Stimulated activated CD8-positive, alpha-beta memory T cell treated with anti-CD3 and anti-CD28 coated beads, Interleukin-12 subunit alpha, Interleukin-12 subunit beta, amount 100 ng/mL, for 24 hours (primary cell): ENCODE results near the gene FBXO42.
A peak's percentile ranks its signal among the peaks of the same experiment; 100 is the strongest.

Experiments used
- DNase-seq: peaks from one replicate; pipeline ENCODE4 v3.0.0-alpha.2; 2020; ENCODE audit errors: extremely low read depth

FBXO42 gene

DNA sequence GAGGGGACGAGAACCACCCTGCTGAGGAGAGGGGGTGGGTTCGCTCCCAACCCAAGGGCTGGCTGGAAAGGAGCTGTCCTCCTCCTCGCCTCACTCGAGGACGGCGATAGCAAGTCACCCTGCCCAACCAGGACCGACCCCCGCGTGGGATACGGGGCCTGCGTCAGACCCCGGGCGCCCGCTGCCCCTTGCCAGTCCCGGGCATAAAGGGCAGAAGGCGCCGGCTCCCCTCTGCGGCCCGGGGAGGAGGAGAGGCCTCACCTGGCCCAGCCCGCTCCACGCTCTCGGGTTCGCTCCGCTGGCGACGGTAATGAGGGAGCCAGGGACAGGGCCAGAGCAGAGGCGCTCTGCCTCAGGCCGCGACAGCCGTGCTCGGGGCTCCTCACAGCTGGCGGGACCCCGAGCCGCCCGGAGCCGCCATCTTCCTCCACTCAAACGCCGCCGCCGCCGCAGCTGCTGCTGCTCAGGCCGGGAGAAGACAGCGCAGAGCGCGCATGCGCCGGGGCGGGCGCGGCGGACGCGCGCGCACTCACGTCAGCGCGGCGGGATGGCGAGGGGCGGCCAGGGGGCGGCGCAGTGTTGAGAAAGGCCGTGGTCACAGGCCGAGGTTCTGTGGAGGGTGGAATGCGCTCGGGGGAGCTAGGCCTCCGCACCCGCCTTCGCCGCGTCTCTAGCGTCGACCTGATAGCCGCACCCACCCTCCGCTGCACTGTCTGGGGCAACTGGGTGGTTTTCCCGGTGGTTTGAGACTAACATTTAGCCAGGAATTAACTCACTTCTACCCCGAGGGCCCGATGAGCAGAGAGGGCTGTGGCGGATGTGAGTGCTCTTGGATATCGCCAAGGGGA, at the start of gene FBXO42:
FBXO42 (minus strand) TSS at position 487 of the 848 bp plus-strand sequence. CDS start 37,062 bp downstream, outside the sequence.
- peak; percentile 73 for DNase-seq

DNA sequence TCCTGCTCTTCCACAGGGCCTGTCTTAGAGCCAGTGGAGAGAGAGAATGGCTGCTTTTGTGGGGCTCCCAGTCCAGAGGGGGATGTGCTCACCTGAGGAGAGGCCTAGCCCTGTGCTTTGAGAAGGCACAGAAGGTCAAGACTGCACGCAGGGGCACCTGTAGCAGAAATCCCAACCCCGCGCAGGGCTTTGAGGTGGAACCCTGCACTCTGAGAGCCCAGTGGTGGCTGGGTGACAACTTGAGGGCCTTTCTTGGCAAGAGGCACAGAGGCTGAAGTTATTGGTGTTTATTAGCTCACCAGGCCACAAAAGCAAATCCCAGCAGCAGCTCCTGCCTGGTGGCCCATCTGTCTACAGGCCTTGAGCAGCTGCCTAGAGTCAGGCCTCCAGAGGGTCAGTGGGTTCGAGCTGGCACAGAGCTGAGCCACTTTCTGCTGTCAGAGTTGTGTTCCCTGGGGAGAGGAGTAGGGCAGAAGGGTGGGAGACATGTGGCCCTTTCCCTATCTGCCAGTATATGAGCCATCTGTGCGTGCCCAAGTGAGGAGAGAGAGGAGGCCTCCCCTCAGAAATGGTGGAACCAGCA, 46.2 kb upstream of the FBXO42 start:
- DNase-seq: no peak

DNA sequence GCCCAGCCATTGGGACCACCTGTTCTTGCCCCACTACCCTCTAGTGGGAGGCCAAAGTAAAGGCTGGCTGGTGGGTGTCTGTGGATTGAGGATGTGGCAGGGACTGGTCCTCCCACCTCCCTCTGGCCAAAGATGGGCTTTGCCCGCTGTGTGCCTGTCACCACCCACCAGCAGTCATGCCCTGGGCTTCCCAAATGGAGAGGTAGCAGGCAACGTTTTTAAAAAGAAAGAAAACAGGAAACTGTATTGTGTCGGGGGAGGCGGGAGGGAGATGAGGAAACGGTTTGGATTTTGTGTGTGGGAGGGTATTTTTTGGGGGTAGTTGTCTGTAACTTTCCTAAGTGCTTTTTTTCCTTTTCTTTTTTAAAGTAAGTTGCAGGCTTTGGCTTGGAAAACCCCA, 44.8 kb upstream of the FBXO42 start:
- no peak for DNase-seq

DNA sequence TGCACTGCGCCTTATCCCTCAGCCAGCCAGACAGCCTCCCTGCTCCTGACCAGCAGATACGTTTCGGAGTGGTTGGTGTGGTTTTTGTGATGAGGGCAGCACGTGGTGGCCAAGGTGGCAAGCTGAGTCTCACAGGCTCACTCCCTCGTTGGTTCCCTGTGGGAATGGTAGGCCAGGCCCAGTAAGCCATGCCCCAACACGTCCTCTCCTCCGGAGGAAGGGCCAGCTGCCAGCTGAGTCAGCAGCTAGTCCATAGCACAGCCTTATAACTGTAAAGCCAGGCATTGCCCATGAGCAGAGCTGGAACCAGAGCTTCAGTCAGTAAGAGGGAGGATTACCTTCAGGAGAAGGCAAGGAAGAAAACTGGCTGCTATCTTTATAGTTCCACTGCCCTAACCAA, 44.3 kb upstream of the FBXO42 start:
- no peak for DNase-seq

DNA sequence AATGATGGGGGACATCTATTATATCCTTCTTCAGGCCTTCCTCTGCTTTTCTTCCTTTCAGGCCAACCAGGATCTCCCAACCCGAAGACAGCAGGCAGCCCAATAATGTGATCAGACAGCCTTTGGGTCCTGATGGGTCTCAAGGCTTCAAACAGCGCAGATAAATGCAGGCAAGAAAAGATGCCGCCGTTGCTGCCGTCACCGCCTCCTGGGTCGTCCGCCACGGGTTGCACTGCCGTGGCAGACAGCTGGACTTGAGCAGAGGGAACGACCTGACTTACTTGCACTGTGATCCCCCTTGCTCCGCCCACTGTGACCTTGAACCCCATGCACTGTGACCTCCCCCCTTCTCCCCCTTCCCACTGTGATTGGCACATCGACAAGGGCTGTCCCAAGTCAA, 42.7 kb upstream of the FBXO42 start:
- no peak for DNase-seq

DNA sequence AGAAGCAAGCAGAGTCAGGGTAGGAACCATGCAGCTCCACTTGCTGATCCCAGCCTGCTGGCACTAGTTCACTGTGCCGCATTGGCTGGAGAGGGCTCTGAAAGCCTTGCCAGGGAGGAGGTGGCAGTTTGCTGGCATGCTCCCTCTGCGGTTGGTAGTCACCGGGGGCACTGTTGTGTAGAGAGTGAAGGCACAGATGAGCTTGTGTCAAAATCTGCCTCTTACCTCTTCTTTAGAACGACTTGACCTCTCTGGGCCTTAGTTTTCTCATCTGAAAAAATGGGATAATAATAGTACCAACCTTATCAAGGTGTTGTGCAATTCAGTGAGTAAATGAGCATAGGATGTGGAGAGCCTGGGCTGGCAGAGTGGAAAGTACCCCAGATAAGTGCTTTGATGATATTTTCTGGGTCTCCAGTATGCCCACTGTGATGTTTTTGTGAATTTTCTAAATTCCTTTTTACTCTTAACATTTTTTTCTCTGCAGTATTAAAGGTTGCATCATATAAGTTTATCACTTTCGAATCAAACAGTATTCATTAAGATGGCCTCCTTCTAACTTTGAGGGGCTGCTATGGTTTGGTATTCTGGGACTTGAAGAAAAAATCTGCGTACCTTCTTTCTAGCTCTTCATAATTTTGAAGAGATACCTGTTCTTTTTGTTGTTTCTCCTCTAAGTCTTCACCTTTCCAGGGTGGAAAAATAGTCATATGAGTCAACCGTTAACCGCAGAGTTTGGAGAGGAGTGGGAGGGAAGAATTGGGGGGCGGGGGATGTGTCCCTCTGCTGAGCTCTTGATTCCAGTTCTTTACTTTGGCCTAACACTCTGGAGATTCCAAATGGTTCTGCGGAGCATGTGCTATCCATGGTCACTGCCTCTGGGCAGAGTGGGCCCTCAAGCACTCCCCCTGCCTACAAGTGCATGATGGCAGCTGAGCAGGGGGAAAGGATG, 41.6 kb upstream of the FBXO42 start:
- no peak for DNase-seq

DNA sequence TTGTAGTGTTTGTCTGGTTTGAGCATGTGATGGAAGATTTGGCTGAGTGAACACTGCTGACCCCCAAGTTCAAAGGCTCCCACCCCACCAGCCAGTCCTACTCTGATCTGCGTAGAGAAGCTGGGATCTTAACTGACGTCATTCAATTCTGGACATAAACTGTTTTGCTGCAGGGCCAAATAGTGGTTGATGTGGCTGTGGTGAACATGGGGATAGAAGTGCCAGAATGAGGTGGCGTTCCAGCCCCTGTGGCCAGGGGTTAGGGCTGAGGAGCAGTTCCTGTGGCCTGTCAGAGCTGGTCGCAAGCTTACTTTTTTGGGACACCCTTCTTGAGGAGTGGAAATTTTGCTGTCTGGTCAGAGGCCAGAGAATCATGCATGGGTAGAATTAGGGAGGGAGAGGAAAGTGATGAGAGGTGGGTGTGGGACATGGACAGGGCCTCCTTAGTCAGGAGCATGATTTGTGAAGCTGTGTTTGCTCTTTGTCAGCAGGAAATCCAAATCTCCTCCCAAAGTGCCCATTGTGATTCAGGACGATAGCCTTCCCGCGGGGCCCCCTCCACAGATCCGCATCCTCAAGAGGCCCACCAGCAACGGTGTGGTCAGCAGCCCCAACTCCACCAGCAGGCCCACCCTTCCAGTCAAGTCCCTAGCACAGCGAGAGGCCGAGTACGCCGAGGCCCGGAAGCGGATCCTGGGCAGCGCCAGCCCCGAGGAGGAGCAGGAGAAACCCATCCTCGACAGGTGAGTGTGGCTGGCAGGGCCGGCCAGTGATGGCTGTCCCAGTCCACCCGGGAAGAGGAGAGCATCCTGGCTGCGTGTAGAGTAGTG, 40.7 kb upstream of the FBXO42 start:
- DNase-seq: no peak

DNA sequence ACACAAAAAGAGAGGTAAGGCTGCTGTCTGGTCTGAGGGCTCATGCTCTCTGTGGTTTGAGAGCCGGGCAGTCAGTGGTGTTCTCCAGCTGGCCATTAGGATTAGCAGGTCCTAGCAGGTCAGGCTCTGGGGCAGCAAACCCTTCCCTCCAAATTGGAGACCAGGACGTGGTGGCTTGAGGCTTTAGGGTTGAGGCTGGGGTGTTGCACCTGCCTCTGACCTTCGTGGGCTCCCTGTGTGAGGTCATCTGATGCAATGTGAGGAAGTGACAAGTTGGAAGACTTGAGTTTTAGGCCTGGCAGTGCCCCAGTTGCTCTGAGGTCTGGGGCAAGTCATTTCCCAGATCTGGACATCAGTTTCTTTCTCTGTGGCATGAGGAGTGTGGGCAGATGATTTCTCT, 39.1 kb upstream of the FBXO42 start:
- no peak for DNase-seq

DNA sequence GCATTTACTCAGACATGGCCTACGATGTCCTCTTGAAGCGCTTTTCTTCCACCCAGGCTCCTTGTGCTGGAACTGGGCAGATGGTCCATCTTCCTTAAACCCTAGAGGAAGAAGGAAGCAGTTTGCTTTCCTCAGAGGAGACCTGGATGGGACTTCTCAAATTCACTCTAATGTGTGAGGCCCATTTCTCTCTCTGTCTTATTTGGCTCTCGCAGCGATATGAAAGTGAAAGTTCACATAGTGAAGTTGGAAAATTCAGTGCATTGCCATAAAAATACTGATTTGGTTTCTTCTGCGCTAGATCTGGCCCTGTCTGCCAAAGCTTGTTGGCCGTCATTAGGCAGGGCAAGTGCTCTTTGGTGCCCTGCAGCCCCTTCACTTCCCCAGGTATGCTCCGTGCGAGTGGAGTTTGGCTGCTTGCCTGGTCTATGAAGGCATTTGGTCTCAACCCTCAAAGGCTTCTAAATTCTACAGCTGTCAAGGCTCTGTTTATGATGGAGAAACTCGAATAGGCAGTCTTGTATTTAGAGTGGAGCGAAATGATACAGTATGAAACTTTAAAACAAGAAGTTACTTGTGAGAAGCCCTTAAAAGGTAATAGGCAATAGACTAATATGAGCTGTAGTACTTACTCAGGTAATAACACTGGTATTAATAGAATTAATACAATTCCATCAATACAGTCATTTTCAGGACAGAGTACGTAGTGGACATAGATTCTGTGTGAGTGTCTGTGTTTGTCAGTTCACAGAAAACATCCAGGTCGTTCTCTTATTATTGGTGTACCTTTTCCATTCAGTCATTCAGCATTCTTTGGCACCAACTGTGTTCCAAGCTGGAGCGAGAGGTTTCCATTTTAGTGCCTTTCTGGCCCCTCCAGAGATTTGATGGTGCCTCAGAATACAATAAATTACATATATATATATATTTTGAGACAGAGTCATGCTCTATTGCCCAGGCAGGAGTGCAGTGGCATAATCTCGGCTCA, 35.2 kb upstream of the FBXO42 start:
- DNase-seq: no peak

DNA sequence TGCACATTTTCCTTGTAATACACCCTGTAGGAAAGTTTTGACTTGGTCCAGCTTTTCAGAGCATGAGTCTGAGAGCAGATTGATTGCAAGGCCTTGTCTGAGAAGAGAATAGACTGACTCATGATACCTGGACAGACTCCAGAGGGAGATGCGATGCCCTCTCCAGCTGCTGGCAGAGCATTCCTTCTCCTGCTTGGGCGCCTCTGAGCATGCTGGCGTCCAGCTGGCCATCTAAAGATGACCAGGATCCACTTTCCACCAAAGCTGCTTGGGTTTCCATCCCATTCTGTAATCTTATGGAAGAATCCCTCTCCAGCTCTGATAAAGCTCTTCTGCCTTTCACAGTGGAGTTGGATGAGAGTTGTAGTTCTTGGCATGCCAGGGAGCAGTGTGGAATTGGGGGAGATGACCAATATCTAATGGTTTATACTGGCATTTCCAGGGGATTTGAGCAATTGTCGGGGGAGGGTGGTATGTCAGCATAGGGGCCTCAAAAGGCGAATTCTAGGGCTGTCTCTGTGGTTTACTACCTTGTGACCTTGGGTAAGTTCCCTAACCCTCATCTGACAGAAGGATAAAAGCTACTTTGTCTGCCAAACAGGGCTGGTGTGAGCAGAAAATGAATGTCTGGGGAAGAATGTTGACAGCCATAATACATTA, 34.3 kb upstream of the FBXO42 start:
- no peak for DNase-seq

DNA sequence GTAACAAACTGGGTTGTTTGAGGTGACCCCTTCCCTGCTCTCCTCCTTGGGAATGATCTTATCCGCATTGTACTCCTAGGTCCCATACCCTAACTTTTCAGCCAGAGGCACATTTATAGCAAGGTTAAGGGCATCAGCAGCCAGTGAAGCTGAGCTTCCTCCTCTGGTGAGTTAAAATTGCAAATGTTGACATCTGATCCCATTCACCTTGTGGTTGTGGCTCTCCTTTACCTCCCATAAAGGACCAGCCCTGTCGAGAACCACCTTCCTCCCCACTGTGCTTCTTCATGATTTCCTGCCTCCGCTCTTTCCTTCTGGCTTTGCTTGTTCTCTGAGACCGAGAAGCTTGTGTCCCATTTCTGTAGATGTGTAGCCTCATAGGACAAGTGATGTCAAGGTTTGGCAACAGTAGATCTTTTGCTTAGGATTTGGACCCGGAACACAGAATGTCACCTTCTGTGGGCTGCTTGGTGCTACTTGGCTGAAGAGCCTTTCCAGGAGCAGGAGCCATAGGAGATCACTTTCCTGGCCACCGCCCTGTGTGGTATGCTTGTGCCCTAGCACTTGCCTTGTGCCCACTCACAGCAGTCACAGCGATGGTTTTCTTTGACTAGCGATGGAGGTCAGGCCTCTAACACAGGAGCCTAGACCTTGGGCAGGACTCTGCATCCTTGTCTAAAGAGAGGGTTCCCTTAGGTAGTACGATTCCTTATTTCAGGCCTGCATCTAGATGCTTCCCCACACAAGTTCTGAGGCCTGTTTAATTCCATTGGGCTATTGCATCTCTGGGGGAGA, 33.6 kb upstream of the FBXO42 start:
- no peak for DNase-seq

DNA sequence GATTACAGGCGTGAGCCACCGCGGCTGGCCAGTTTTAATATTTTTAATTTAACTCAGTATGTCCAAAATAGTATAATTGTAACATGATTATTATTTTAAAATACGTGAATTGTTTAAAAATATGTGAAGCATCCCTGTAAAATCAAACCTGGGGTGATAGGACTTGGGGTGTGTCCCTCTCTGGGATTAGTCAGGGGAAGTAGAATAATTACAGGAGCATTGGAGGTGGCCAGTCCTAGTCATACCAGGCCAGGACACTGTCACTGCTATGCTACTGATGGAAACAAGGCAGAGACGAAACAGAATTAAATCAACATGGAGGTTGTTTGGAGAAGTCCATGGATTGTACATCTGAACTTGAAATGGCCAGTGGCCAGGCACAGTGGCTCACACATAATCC, 31.6 kb upstream of the FBXO42 start:
- DNase-seq: no peak

DNA sequence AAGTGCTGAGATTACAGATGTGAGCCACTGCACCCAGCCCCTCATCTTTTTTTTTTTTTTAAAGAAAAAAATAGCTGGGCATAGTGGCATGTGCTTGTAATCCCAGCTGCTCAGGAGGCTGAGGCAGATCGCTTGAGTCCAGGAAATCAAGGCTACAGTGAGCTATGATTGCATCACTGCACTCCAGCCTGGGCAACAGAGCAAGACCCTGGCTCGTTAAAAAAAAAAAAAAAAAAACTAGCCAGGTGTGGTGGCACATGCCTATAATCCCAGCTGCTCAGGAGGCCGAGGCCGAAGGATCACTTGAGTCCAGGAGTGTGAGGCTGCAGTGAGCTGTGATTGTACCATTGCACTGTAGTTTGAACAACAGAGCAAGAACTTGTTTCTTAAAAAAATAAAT, 28.6 kb upstream of the FBXO42 start:
- no peak for DNase-seq

DNA sequence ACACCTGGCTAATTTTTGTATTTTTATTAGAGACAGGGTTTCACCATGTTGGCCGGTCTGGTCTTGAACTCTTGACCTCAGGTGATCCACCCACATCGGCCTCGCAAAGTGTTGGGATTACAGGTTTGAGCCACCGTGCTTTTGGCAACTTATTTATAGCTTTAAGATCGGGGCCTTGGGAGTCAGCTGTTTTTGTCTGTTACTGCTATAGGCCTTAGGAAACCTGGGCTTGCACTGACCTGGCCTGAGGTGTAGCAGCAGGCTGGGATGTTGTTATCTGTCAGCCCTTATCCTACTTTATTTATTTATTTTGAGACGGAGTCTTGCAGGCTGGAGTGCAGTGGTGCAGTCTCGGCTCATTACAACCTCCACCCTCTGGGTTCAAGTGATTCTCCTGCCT, 26.2 kb upstream of the FBXO42 start:
- no peak for DNase-seq

DNA sequence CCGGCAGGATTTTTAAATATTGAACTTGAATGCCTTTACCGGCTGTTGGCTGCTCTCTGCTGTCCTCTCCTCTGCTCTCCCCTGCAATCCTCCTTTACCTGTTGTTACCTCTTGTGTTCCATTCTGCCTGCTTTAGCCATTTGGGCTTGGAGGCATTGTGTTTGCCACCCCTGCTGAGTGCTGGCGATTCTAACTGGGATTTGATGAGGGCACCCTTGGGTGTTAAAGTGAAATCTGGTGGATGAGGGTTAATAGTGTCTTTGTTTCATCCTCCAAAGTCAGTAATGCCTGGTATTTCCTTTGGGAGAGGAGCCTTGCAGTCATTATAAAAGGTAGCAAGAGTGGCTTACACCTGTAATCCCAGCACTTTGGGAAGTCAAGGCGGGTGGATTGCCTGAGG, 24.7 kb upstream of the FBXO42 start:
- no peak for DNase-seq

DNA sequence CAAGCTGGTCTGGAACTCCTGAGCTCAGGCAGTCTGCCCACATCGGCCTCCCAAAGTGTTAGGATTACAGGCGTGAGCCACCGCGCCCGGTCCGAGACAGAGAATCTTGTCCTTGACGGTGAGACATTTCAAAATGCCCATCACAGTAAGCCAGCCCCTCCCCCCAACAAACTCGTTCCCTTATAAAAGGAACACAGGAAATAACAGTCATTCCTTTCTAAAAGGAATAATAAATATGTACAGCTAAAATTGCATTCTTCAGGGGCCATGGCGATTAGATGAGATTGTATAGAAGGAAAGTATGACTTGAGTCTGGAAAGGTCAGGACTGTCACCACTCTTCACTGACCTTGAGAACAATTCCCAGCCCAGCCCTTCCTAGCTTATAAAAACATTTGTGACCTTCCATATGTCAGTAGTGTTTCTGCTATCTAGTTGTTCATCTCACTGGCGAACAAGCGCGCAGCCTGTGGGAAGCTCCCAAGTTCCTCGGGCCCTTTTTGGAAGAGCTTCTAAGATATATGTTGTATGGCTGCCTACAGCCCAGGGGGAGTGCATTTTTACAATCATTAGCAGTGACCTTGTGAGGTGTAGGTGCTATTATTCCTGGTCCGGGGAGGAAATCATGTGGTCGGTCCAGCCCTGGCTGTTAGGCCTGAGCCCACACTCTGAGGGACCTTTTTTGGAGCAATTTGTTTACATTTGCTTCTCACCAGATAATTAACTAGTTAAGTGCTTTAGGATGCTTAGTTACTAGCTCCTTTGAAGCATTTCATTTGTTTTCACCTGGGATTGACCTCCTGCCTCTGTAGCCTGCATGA, 23.5 kb upstream of the FBXO42 start:
- DNase-seq: no peak

DNA sequence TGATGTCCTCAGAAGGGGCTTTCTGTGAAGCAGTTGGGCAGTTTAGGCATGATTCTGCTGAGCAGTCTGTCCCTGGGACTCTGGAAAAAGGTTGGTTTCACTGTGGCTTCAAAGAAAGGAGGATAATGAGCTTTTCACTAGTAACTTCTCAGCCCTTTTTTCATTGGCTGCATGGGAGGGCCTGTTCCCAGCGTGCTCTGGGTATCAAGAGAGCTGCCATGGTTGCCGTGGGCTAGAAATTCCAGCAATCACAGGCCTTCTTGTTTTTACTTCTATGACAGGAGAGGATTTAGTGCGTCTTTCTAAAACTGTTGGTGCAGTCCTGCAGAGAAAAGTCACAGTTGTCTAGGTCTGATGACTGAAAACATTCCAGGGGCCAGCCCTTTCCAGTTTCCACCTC, 22.0 kb upstream of the FBXO42 start:
- no peak for DNase-seq
